K562 (cell line): ENCODE data around the gene MVD. TPM values are rescaled to one million over a fixed set of nuclear protein-coding genes. Genes with fewer than 3 reads are reported as not detected.

Experiments
- ATF7 ChIP-seq: fragments of 450-650 bp; IDR thresholded peaks from 2 replicates; pipeline ENCODE4 v1.7.1; 2014; ENCODE audit warnings: mild to moderate bottlenecking, moderate library complexity
- BACH1 ChIP-seq: fragments of 200-800 bp; sonication (Bioruptor generic); IDR thresholded peaks from 2 replicates; pipeline ENCODE4 v1.6.1; 2016; ENCODE audit warnings: missing genetic modification characterization, missing compliant biosample characterization
- FOXJ3 ChIP-seq: sonication (generic); formaldehyde crosslinking; IDR thresholded peaks from 2 replicates; pipeline ENCODE4 v1.4.0; 2020; ENCODE audit warnings: mild to moderate bottlenecking, missing genetic modification reagents
- FUS ChIP-seq: fragments of 200-400 bp; formaldehyde crosslinking; optimal IDR thresholded peaks from 2 replicates; pipeline ENCODE3; 2017; ENCODE audit warnings: low read depth, low read length
- HDAC3 ChIP-seq: fragments of 450-650 bp; IDR thresholded peaks from 2 replicates; pipeline ENCODE4 v1.6.1; 2018; ENCODE audit warnings: borderline replicate concordance, mild to moderate bottlenecking, moderate library complexity; ENCODE audit not compliant: partially characterized antibody
- KDM4B ChIP-seq, 2 experiments: fragments of 450-650 bp in 1 of 2; sonication (generic) in 1 of 2; IDR thresholded peaks; 2 replicates each; pipeline ENCODE4 v1.6.1; 2016 to 2017; ENCODE audit warnings: borderline replicate concordance in 2 of 2, antibody characterized with exemption in 1 of 2, low read depth in 1 of 2, mild to moderate bottlenecking in 1 of 2
- KLF1 ChIP-seq: fragments of 450-650 bp; IDR thresholded peaks from 2 replicates; pipeline ENCODE4 v1.6.1; 2016; ENCODE audit warnings: missing genetic modification characterization, missing compliant biosample characterization
- PHB2 ChIP-seq: fragments of 450-650 bp; IDR thresholded peaks from 2 replicates; pipeline ENCODE4 v1.6.1; 2017; ENCODE audit warnings: low read depth
- RBBP5 ChIP-seq: fragments of 200-600 bp; sonication (generic); IDR thresholded peaks from 2 replicates; pipeline ENCODE4 v1.6.1; 2012; ENCODE audit warnings: borderline replicate concordance, mild to moderate bottlenecking, low read length, control low read depth, inconsistent platforms; ENCODE audit not compliant: insufficient read depth, poor library complexity, severe bottlenecking
- SUPT5H ChIP-seq: fragments of 450-650 bp; IDR thresholded peaks from 2 replicates; pipeline ENCODE4 v1.6.1; 2016
- ZNF583 ChIP-seq: fragments of 250-450 bp; sonication (Bioruptor Pico); IDR thresholded peaks from 2 replicates; pipeline ENCODE4 v1.4.0; 2020
- ZNF668 ChIP-seq: fragments of 250-450 bp; sonication (Bioruptor Pico); IDR thresholded peaks from 2 replicates; pipeline ENCODE4 v1.8.0; 2022; ENCODE audit warnings: mild to moderate bottlenecking, inconsistent platforms
- polyA plus RNA-seq, 8 experiments: library from polyadenylated mRNA; depleted of rRNA in 4 of 8; stranded (reverse) in 5 of 8; unstranded in 3 of 8; fragments of >200 nt; fragmentation: Nextera tagmentation in 2 of 8; fragmentation: Illumina TruSeq in 1 of 8; extraction: Ambion mirVana in 2 of 8; extraction: Trizol in 1 of 8; gene quantifications; 2 replicates each; pipeline versions ENCODE4 v1.2.1 to v1.2.3, GENCODE V29; 2011 to 2014; ENCODE audit warnings: inconsistent platforms in 1 of 8, missing spikeins in 1 of 8
- total RNA-seq, 7 experiments: library from RNA; depleted of rRNA in 6 of 7; stranded (reverse); fragments of >200 nt in 6 of 7; fragmentation: Illumina TruSeq in 2 of 7; extraction: Trizol in 2 of 7; gene quantifications; 2 replicates each; pipeline versions ENCODE4 v1.2.1 to v1.2.3, GENCODE V29; 2011 to 2021; ENCODE audit warnings: low replicate concordance in 1 of 7
- TF ChIP-seq, protein P1 (sequence below): fragments of 450-650 bp; formaldehyde crosslinking; IDR thresholded peaks from 2 replicates; pipeline ENCODE4 v1.4.0; 2022; ENCODE audit warnings: missing genetic modification characterization
- TF ChIP-seq, protein P2 (sequence below), 2 experiments: IDR thresholded peaks; 2 replicates each; pipeline ENCODE4 v1.6.1; 2011; ENCODE audit warnings: borderline replicate concordance in 1 of 2, control low read depth in 1 of 2, low read depth in 1 of 2, low read length in 1 of 2, mild to moderate bottlenecking in 1 of 2, mixed read lengths in 1 of 2, moderate library complexity in 1 of 2; ENCODE audit not compliant: insufficient read depth in 1 of 2, insufficient read length in 1 of 2, poor library complexity in 1 of 2, severe bottlenecking in 1 of 2; ENCODE audit errors: extremely low read depth in 1 of 2
- TF ChIP-seq, protein P3 (sequence below): fragments of 250-450 bp; sonication (Bioruptor Pico); IDR thresholded peaks from 2 replicates; pipeline ENCODE4 v1.5.0; 2022; ENCODE audit warnings: mild to moderate bottlenecking
- TF ChIP-seq, protein P4 (sequence below): sonication (generic); formaldehyde crosslinking; IDR thresholded peaks from 2 replicates; pipeline ENCODE4 v1.8.0; 2022; ENCODE audit warnings: missing genetic modification reagents, mild to moderate bottlenecking, borderline replicate concordance
- TF ChIP-seq, protein P5 (sequence below): fragments of 250-450 bp; sonication (Bioruptor Pico); IDR thresholded peaks from 2 replicates; pipeline ENCODE4 v1.9.0; 2021; ENCODE audit warnings: mild to moderate bottlenecking, inconsistent platforms

The MVD gene
- total and polyA plus RNA-seq, 9 of the 15 experiments (the other 6 are each of a cell fraction or from before 2014, with no cell fraction given), result 12.2 to 141 (median 45.3) TPM

DNA sequence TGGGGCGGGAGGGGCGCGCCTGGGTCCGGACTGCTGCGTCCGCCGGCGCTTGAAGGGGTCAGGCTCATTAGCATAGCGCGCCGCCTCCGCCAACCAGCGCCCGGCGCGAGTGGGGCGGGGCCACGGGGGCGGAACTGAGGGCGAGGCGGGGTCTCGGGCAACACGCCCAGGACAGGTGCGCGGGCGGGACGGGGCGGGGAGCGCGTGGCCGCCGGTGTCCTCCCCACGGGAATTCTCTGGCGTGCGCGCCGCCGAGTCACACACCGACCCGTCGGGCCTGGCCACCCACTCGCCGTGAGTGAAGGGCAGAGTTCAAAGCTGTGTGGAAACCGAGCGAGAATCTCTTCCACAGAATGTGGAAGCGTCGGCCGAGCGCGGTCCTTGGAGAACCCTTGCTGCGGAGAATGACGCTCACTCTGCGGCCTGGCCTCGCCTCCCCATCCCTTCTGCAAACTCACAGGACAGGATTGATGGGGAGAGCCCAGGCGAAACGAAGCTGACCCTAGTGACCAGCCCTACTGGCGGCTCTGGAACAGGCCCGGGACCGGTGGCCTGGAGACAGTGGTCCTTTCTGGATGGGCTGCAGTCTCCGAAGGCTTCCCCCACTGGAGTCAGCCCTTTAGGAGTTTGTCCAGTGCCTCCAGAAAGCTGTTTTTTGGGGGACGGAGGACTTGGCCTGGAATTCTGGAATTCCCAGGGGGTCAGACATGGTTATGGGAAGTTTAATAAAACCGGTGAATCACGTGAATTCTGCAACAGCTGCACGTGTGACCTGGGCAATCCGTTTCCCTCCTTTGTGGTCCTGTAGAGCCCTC, 23.8 kb upstream of the MVD start, which contains the start of gene SNAI3 (continued):
- TF ChIP-seq, protein P1, sequence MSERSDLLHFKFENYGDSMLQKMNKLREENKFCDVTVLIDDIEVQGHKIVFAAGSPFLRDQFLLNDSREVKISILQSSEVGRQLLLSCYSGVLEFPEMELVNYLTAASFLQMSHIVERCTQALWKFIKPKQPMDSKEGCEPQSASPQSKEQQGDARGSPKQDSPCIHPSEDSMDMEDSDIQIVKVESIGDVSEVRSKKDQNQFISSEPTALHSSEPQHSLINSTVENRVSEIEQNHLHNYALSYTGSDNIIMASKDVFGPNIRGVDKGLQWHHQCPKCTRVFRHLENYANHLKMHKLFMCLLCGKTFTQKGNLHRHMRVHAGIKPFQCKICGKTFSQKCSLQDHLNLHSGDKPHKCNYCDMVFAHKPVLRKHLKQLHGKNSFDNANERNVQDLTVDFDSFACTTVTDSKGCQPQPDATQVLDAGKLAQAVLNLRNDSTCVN (CRISPR knock-in tag), result no peak
- peak; percentile 53; the same call in 1 of the 2 replicates for TF ChIP-seq ATF7
- TF ChIP-seq, protein P2, sequence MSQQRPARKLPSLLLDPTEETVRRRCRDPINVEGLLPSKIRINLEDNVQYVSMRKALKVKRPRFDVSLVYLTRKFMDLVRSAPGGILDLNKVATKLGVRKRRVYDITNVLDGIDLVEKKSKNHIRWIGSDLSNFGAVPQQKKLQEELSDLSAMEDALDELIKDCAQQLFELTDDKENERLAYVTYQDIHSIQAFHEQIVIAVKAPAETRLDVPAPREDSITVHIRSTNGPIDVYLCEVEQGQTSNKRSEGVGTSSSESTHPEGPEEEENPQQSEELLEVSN (IDR thresholded peaks at IDR 0.05; ENCODE audit: borderline replicate concordance in 1 of 2, extremely low read depth in 1 of 2, insufficient read depth in 1 of 2, insufficient read length in 1 of 2, low read depth in 1 of 2, low read length in 1 of 2, poor library complexity in 1 of 2, severe bottlenecking in 1 of 2), result peak; percentile 84 to 95
- no peak for TF ChIP-seq BACH1
- TF ChIP-seq, protein P3, sequence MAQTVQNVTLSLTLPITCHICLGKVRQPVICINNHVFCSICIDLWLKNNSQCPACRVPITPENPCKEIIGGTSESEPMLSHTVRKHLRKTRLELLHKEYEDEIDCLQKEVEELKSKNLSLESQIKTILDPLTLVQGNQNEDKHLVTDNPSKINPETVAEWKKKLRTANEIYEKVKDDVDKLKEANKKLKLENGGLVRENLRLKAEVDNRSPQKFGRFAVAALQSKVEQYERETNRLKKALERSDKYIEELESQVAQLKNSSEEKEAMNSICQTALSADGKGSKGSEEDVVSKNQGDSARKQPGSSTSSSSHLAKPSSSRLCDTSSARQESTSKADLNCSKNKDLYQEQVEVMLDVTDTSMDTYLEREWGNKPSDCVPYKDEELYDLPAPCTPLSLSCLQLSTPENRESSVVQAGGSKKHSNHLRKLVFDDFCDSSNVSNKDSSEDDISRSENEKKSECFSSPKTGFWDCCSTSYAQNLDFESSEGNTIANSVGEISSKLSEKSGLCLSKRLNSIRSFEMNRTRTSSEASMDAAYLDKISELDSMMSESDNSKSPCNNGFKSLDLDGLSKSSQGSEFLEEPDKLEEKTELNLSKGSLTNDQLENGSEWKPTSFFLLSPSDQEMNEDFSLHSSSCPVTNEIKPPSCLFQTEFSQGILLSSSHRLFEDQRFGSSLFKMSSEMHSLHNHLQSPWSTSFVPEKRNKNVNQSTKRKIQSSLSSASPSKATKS (CRISPR knock-in tag), result no peak
- TF ChIP-seq, protein P4, sequence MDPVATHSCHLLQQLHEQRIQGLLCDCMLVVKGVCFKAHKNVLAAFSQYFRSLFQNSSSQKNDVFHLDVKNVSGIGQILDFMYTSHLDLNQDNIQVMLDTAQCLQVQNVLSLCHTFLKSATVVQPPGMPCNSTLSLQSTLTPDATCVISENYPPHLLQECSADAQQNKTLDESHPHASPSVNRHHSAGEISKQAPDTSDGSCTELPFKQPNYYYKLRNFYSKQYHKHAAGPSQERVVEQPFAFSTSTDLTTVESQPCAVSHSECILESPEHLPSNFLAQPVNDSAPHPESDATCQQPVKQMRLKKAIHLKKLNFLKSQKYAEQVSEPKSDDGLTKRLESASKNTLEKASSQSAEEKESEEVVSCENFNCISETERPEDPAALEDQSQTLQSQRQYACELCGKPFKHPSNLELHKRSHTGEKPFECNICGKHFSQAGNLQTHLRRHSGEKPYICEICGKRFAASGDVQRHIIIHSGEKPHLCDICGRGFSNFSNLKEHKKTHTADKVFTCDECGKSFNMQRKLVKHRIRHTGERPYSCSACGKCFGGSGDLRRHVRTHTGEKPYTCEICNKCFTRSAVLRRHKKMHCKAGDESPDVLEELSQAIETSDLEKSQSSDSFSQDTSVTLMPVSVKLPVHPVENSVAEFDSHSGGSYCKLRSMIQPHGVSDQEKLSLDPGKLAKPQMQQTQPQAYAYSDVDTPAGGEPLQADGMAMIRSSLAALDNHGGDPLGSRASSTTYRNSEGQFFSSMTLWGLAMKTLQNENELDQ (CRISPR knock-in tag), result no peak
- TF ChIP-seq KDM4B (IDR thresholded peaks at IDR 0.05; ENCODE audit: borderline replicate concordance in 2 of 2, low read depth in 1 of 2), result peak in 1 of 2 experiments; percentile 68; a peak in 1 of 4 replicates
- TF ChIP-seq FUS, result no peak
- TF ChIP-seq FOXJ3 (CRISPR knock-in tag), result no peak
- no peak for TF ChIP-seq PHB2
- no peak for TF ChIP-seq ZNF583
- TF ChIP-seq, protein P5, sequence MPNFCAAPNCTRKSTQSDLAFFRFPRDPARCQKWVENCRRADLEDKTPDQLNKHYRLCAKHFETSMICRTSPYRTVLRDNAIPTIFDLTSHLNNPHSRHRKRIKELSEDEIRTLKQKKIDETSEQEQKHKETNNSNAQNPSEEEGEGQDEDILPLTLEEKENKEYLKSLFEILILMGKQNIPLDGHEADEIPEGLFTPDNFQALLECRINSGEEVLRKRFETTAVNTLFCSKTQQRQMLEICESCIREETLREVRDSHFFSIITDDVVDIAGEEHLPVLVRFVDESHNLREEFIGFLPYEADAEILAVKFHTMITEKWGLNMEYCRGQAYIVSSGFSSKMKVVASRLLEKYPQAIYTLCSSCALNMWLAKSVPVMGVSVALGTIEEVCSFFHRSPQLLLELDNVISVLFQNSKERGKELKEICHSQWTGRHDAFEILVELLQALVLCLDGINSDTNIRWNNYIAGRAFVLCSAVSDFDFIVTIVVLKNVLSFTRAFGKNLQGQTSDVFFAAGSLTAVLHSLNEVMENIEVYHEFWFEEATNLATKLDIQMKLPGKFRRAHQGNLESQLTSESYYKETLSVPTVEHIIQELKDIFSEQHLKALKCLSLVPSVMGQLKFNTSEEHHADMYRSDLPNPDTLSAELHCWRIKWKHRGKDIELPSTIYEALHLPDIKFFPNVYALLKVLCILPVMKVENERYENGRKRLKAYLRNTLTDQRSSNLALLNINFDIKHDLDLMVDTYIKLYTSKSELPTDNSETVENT (CRISPR knock-in tag), result no peak
- TF ChIP-seq ZNF668 (CRISPR knock-in tag), result 0 out of 2 replicates have a peak, but pooled peaks have one; percentile 60
- peak; percentile 51 for TF ChIP-seq RBBP5
- no peak; the same call in 1 of the 2 replicates for TF ChIP-seq SUPT5H
- TF ChIP-seq HDAC3, result no peak
- TF ChIP-seq KLF1 (tag), result no peak
